ENCODE measurements around the gene CIDEC. TPM values are rescaled to one million over a fixed set of nuclear protein-coding genes. Genes with fewer than 3 reads are reported as not detected.
"Not testable (repeated sequence)": the region's sequence is repeated elsewhere in the genome, so short reads cannot be mapped to it uniquely, and the experiment has no call there.

CIDEC gene
- total RNA-seq, 1 donor, result not detected

GRCh38 chr3:9848860-9849259 is 31.2 kb downstream of the CIDEC start:
- DNase-seq (ENCODE audit: low read depth), result peak; percentile 61
- TF ChIP-seq CTCF (IDR thresholded peaks at IDR 0.05; ENCODE audit: insufficient read depth, low read length), result peak; percentile 54
- not testable (repeated sequence) for H3K4me3 ChIP-seq (ENCODE audit: low read depth, low read length)

GRCh38 chr3:9847870-9848269 is 32.2 kb downstream of the CIDEC start:
- not testable (repeated sequence) for DNase-seq (ENCODE audit: low read depth); H3K4me3 ChIP-seq (ENCODE audit: low read depth, low read length)

- DNase-seq (ENCODE audit: low read depth), result no peak
- no peak for TF ChIP-seq CTCF (IDR thresholded peaks at IDR 0.05; ENCODE audit: insufficient read depth, low read length)
Observed at GRCh38 chr3:9846931-9847488, 33.0 kb downstream of the CIDEC start.

GRCh38 chr3:9846231-9846630 is 33.8 kb downstream of the CIDEC start:
- DNase-seq (ENCODE audit: low read depth), result no peak
- no peak overlapping the region for H3K4me3 ChIP-seq (ENCODE audit: low read depth, low read length)
- TF ChIP-seq CTCF (IDR thresholded peaks at IDR 0.05; ENCODE audit: insufficient read depth, low read length), result no peak

More at GRCh38 chr3:9846931-9847488, 33.0 kb downstream of the CIDEC start:
- H3K4me3 ChIP-seq (ENCODE audit: low read depth, low read length), result no peak overlapping the region

- H3K4me3 ChIP-seq (ENCODE audit: low read depth, low read length), result peak within 1 kb of the TSS; percentile 93
- no peak for TF ChIP-seq CTCF (IDR thresholded peaks at IDR 0.05; ENCODE audit: insufficient read depth, low read length)
- peak; percentile 96 for DNase-seq (ENCODE audit: low read depth)
Observed at GRCh38 chr3:9843715-9844438, 36.2 kb downstream of the CIDEC start, which contains the start of gene RPUSD3. Gene RPUSD3, minus strand, starts transcription at chr3:9844008. Its CDS starts 18 bp downstream, at chr3:9843990.

- DNase-seq (ENCODE audit: low read depth), result no peak
- no peak overlapping the region for H3K4me3 ChIP-seq (ENCODE audit: low read depth, low read length)
- no peak for TF ChIP-seq CTCF (IDR thresholded peaks at IDR 0.05; ENCODE audit: insufficient read depth, low read length)
Observed at GRCh38 chr3:9841015-9841414, 39.0 kb downstream of the CIDEC start.

- TF ChIP-seq CTCF (IDR thresholded peaks at IDR 0.05; ENCODE audit: insufficient read depth, low read length), result no peak
Observed at GRCh38 chr3:9838856-9839255, 41.2 kb downstream of the CIDEC start.

More at GRCh38 chr3:9838856-9839255, 41.2 kb downstream of the CIDEC start:
- H3K4me3 ChIP-seq (ENCODE audit: low read depth, low read length), result no peak overlapping the region
- DNase-seq (ENCODE audit: low read depth), result no peak
